ENCODE measurements around the gene ST3GAL6. TPM values are rescaled to one million over a fixed set of nuclear protein-coding genes. Genes with fewer than 3 reads are reported as not detected.

The ST3GAL6 gene
- total RNA-seq, 1 experiment from 2014 or later, result 67.2 TPM

DNA sequence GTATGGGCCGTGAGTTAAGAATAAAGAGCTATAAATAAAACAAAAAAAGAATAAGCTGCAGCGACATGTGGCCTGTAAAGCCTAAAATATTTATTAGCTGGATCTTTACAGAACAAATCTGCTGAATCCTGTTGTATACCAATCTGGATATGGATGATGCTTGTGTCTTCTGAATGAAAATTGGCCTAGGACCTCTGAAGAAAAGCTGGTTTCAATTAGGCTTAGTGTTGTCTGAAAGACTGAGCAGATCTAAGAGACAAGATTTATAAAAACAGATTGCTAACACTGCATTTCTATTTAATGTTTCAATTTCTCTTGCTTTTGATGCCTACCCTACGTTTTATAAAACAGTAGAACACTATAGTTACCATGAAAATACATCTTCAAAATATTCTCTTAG, 57.9 kb downstream of the ST3GAL6 start:
- CTCF ChIA-PET, result no interaction called here
- no peak for DNase-seq
- POLR2A ChIA-PET, result no interaction called here
- TF ChIP-seq, protein P1, sequence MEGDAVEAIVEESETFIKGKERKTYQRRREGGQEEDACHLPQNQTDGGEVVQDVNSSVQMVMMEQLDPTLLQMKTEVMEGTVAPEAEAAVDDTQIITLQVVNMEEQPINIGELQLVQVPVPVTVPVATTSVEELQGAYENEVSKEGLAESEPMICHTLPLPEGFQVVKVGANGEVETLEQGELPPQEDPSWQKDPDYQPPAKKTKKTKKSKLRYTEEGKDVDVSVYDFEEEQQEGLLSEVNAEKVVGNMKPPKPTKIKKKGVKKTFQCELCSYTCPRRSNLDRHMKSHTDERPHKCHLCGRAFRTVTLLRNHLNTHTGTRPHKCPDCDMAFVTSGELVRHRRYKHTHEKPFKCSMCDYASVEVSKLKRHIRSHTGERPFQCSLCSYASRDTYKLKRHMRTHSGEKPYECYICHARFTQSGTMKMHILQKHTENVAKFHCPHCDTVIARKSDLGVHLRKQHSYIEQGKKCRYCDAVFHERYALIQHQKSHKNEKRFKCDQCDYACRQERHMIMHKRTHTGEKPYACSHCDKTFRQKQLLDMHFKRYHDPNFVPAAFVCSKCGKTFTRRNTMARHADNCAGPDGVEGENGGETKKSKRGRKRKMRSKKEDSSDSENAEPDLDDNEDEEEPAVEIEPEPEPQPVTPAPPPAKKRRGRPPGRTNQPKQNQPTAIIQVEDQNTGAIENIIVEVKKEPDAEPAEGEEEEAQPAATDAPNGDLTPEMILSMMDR (IDR thresholded peaks at IDR 0.05; ENCODE audit: insufficient read depth in 1 of 2, low read depth in 1 of 2, low read length in 1 of 2, severe bottlenecking in 1 of 2, unreplicated experiment in 1 of 2), result no peak
- H3K9me3 ChIP-seq, result no peaks in the 10 kb centered on the region
- Mint-ChIP-seq H3K4me1 (ENCODE audit: low read depth, unreplicated experiment) (no peaks in the 10 kb centered on the region), H3K27ac (ENCODE audit: unreplicated experiment) (no peak overlapping the region), H3K36me3 (ENCODE audit: insufficient read depth, unreplicated experiment) (peaks cover 30% of the 10 kb centered on the region), H3K27me3 (ENCODE audit: insufficient read depth, unreplicated experiment) (no peaks in the 10 kb centered on the region), H3K9me3 (ENCODE audit: unreplicated experiment) (no peaks in the 10 kb centered on the region), H3K4me3 (ENCODE audit: unreplicated experiment) (no peak overlapping the region)
- H3K27me3 ChIP-seq (replicated peaks; ENCODE audit: control insufficient read depth, insufficient read depth, low read length), result no peaks in the 10 kb centered on the region
- BruUV-seq (replicated peaks), result no TSS peak
- intact Hi-C loops (cut with micrococcal nuclease; ENCODE audit: unreplicated experiment), result no loop called here
- H3K4me3 ChIP-seq (ENCODE audit: low read depth, low read length), result no peak overlapping the region
- H3K36me3 ChIP-seq (ENCODE audit: control insufficient read depth, insufficient read depth, low read length), result no peaks in the 10 kb centered on the region
- no peaks in the 10 kb centered on the region for H3K4me1 ChIP-seq

DNA sequence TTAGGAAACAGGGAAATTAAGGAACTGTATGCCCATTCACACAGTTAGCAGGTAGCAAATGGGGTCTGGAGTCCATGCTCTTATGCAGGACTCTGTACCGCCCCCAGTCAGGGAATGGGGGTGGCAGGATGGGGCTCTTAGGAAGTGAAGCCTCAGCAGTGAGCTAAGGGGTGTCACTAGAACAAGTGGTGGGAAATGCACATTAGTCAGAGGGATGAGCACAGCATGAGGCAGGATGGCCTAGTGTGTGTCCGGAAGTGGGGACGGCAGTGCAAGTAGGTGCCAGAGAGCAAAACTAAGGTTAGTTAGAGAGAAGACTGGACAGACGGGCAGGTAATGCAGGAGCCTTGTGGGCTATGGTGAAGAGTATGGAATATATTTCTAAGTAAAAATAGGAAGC, 60.7 kb downstream of the ST3GAL6 start:
- Mint-ChIP-seq H3K4me3 (ENCODE audit: unreplicated experiment) (no peak overlapping the region), H3K9me3 (ENCODE audit: unreplicated experiment) (no peaks in the 10 kb centered on the region), H3K36me3 (ENCODE audit: insufficient read depth, unreplicated experiment) (peaks cover 19% of the 10 kb centered on the region), H3K4me1 (ENCODE audit: low read depth, unreplicated experiment) (peaks cover 11% of the 10 kb centered on the region), H3K27ac (ENCODE audit: unreplicated experiment) (no peak overlapping the region), H3K27me3 (ENCODE audit: insufficient read depth, unreplicated experiment) (no peaks in the 10 kb centered on the region)
- Histone ChIP-seq H3K4me1 (peaks cover 17% of the 10 kb centered on the region), H3K36me3 (ENCODE audit: control insufficient read depth, insufficient read depth, low read length) (no peaks in the 10 kb centered on the region), H3K9me3 (no peaks in the 10 kb centered on the region), H3K27me3 (replicated peaks; ENCODE audit: control insufficient read depth, insufficient read depth, low read length) (no peaks in the 10 kb centered on the region), H3K4me3 (ENCODE audit: low read depth, low read length) (no peak overlapping the region)
- TF ChIP-seq, protein P1 (IDR thresholded peaks at IDR 0.05; ENCODE audit: insufficient read depth in 1 of 2, low read depth in 1 of 2, low read length in 1 of 2, severe bottlenecking in 1 of 2, unreplicated experiment in 1 of 2), result no peak
- intact Hi-C loops (cut with micrococcal nuclease; ENCODE audit: unreplicated experiment), result no loop called here
- no TSS peak for BruUV-seq (replicated peaks)
- ChIA-PET POLR2A (no interaction called here), CTCF (interaction anchor here (0.9 to 1.7 kb wide), 2 partner anchors 9 to 170 kb away, joined by 3 to 18 read pairs; no protein-coding TSS in a partner anchor)
- DNase-seq, result no peak

DNA sequence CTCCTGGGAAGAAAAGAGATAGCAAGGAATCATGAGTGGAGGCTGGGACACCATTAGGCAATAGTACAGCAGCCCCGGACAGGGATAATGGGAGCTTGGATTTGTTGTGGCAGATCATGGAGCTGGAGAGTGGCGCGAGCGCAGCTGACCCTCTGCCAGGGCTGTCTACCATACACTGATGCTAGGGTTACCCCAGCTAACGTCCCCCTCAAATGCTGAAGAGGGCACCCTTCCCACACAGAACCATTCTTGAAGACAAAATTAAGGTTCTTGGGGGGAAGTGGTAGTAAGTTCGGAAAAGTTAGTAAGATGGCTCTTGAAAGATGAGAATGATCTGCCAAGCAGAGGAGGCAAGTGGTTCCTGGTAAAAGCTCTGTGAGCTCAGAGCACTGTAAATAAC, 61.1 kb downstream of the ST3GAL6 start:
- peaks cover 17% of the 10 kb centered on the region for H3K4me1 ChIP-seq
- Mint-ChIP-seq H3K27ac (ENCODE audit: unreplicated experiment) (no peak overlapping the region), H3K27me3 (ENCODE audit: insufficient read depth, unreplicated experiment) (no peaks in the 10 kb centered on the region), H3K9me3 (ENCODE audit: unreplicated experiment) (no peaks in the 10 kb centered on the region), H3K36me3 (ENCODE audit: insufficient read depth, unreplicated experiment) (peaks cover 18% of the 10 kb centered on the region), H3K4me1 (ENCODE audit: low read depth, unreplicated experiment) (peaks cover 11% of the 10 kb centered on the region), H3K4me3 (ENCODE audit: unreplicated experiment) (no peak overlapping the region)
- no TSS peak for BruUV-seq (replicated peaks)
- ChIA-PET CTCF (interaction anchor here (0.9 to 1.7 kb wide), 2 partner anchors 9 to 170 kb away, joined by 3 to 18 read pairs; no protein-coding TSS in a partner anchor), POLR2A (no interaction called here)
- no peaks in the 10 kb centered on the region for H3K27me3 ChIP-seq (replicated peaks; ENCODE audit: control insufficient read depth, insufficient read depth, low read length)
- no peak for DNase-seq
- H3K4me3 ChIP-seq (ENCODE audit: low read depth, low read length), result no peak overlapping the region
- TF ChIP-seq, protein P1 (IDR thresholded peaks at IDR 0.05; ENCODE audit: insufficient read depth in 1 of 2, low read depth in 1 of 2, low read length in 1 of 2, severe bottlenecking in 1 of 2, unreplicated experiment in 1 of 2), result peak in 1 of 2 experiments; percentile 19
- intact Hi-C loops (cut with micrococcal nuclease; ENCODE audit: unreplicated experiment), result no loop called here
- no peaks in the 10 kb centered on the region for H3K36me3 ChIP-seq (ENCODE audit: control insufficient read depth, insufficient read depth, low read length)
- no peaks in the 10 kb centered on the region for H3K9me3 ChIP-seq

Data from Caco-2 (cell line).